H1 (cell line): ENCODE measurements around the gene SPATA32.

Experiments used
- EZH2 ChIP-seq: fragments of 200-600 bp; sonication (generic); IDR thresholded peaks from 2 replicates; pipeline ENCODE4 v1.7.1; 2012; ENCODE audit warnings: low read depth, mild to moderate bottlenecking, moderate library complexity, low read length, inconsistent platforms; ENCODE audit not compliant: severe bottlenecking
- POLR2A ChIP-seq, 2 experiments: IDR thresholded peaks; 1 replicate in 1 of 2; 2 replicates in 1 of 2; pipeline ENCODE4 v1.6.1; 2011; ENCODE audit warnings: low read depth in 2 of 2, low read length in 2 of 2, mild to moderate bottlenecking in 2 of 2; ENCODE audit errors: control extremely low read depth in 1 of 2
- RFX5 ChIP-seq: IDR thresholded peaks from 2 replicates; pipeline ENCODE4 v1.6.1; 2011; ENCODE audit warnings: low read depth, low read length, improper control_type of control experiment, borderline replicate concordance
- RXRA ChIP-seq: IDR thresholded peaks from 2 replicates; pipeline ENCODE4 v1.6.1; 2011; ENCODE audit warnings: low read depth, mild to moderate bottlenecking, low read length, moderate library complexity; ENCODE audit not compliant: insufficient read depth
- SAP30 ChIP-seq: fragments of 300-600 bp; sonication (generic); IDR thresholded peaks from 2 replicates; pipeline ENCODE4 v1.7.1; 2012; ENCODE audit warnings: low read length, moderate library complexity, mild to moderate bottlenecking, inconsistent platforms; ENCODE audit not compliant: insufficient read depth, insufficient replicate concordance
- SP4 ChIP-seq: IDR thresholded peaks from 2 replicates; pipeline ENCODE4 v1.6.1; 2012; ENCODE audit warnings: low read length, inconsistent platforms
- TEAD4 ChIP-seq: IDR thresholded peaks from 2 replicates; pipeline ENCODE4 v1.6.1; 2012; ENCODE audit warnings: low read depth, low read length, inconsistent platforms, mixed read lengths

- TF ChIP-seq POLR2A (IDR thresholded peaks at IDR 0.05; ENCODE audit: control extremely low read depth in 1 of 2, low read depth in 2 of 2, low read length in 2 of 2): peak in 1 of 2 experiments; percentile 15; a peak in 1 of 3 replicates
- no peak; the same call in 1 of the 2 replicates for TF ChIP-seq SP4
- TF ChIP-seq TEAD4: no peak
- no peak for TF ChIP-seq EZH2
- no peak for TF ChIP-seq RFX5
- TF ChIP-seq SAP30: no peak
- no peak for TF ChIP-seq RXRA
These were observed at the start of gene SPATA32 for GRCh38 chr17:45261577-45262515.
